HG03159 (cell line): ENCODE measurements around the gene MARCKS.

Source experiments
- ATAC-seq: cut with Tn5 transposase; IDR thresholded peaks from one replicate; pipeline ENCODE4 v1.9.1; 2021; ENCODE audit warnings: mild to moderate bottlenecking, moderate library complexity; ENCODE audit not compliant: unreplicated experiment

MARCKS gene

DNA sequence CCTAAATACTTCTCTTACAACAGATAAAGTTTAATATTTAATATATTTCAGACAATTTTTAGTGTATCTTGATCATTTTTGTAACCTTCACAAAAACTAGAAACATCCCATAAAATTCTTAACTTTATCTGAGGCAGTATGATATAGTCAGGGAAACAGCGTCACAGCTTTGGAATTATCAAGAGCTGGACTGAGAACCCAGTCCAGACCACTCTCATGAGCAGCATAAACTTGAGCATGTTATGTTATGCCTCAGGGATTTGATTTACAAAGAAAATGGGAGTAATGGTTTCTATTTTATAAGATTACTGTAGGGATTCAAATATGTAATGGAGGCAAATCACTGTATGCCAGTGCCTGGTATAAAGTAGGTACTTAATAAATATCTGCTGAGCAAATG is 8.3 kb upstream of the MARCKS start:
- ATAC-seq = no peak

GRCh38 chr6:113853252-113853651 is 3.9 kb upstream of the MARCKS start:
- no peak for ATAC-seq

GRCh38 chr6:113854531-113855499 is 2.3 kb upstream of the MARCKS start:
- no peak for ATAC-seq

DNA sequence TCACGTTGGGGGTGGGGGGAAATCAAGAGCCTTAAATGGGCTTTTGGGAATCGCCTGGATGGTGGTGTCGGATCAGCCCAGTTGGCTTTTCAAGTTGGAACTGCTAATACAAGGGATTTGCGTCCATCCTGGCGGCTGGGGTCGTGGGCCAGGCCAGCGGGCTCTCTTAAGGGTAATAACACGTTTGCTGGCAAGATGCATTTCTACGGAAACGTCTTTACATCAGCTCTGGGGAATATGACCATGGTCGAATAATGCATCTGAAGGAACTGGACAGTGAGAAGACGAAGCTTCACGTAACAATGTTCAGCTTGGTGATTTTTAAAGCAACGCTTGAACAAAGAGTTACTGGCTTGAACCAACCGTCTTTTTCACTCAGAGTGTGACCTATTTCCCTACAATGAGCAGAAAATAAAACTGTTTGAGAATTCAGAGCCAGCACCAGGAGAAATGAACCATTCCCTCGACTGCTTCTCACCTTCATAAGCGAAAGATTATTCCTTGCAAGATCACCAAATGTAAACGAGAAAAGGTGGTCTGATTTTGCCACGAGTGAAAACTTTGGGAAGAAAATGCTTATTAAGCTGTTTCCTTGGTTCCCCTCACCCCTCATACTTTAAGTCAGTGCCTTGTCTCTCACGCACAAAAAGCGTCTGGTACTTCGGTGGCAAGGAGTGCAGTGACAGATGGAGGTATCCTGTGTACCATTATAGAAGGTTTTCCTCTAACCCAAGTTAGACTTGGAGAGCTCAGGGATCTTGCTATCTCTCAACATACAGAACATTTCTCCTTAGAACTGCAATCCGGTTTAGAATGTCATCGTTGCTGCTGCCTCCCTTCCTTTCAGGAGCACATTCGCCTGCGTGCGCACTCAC is 1.4 kb upstream of the MARCKS start:
- ATAC-seq = no peak

GRCh38 chr6:113856375-113856624 is 845 bp upstream of the MARCKS start:
- ATAC-seq = no peak

GRCh38 chr6:113857556-113858479 is 673 bp downstream of the MARCKS start:
- no peak for ATAC-seq

DNA sequence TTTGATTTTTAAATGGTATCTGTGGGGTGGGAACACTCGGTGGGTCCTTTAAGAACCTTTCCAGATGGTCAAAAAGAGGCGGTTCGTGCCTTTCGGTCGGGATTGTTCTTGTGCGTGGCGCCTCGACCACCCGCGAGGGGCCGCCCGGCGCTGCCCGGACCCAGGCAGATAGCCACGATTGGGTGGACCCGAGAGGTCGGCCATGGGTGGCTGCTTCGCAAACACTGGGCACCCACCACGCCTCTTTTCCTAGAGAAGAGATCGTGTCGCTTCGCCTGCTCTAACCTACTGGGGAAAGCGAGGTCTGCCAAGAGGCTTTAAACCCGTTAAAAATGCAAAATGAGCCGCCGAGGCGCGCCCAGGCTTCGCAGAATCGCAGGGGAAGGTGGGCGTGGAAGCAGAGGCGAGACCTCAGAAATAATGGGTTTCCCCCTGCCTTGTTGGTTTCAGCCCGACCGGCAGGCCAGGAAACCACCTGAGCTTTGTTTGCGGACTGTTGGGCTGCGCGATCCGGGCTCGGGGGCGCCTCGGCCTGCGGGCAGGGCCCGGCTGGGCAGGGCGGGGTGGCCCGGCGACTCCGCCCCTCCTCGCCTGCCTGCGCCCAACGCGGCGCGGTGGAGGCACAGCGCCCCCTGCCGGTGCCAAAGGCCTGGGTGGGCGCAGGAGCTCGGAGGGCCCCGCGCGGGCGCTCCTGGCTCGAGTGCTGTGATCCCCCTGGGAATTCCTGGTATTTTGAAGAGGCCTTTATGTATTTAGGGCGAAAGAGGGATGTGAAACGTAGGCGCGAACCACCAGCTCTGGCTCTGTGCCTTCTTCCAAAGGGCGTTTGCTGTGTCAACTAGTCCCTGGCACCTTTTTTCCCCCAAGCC is 1.6 kb downstream of the MARCKS start:
- peak; percentile 83 for ATAC-seq

DNA sequence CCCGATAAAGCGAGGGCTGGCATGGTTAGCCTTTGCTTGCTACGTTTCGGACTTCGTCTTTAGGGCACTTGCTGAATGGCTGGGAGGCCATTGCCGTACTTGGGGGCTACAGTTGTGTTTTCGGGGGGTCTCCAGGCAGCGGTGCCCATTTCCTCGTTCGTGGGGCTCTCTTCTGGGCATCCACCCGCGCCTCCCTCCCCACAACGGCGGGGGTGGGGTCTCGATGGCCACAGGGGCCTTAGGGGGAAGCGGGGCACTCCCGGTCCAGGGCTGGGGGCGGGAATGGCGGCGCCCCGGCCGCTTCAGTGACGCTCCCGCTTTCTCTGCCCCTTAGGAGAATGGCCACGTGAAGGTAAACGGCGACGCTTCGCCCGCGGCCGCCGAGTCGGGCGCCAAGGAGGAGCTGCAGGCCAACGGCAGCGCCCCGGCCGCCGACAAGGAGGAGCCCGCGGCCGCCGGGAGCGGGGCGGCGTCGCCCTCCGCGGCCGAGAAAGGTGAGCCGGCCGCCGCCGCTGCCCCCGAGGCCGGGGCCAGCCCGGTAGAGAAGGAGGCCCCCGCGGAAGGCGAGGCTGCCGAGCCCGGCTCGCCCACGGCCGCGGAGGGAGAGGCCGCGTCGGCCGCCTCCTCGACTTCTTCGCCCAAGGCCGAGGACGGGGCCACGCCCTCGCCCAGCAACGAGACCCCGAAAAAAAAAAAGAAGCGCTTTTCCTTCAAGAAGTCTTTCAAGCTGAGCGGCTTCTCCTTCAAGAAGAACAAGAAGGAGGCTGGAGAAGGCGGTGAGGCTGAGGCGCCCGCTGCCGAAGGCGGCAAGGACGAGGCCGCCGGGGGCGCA is 2.4 kb downstream of the MARCKS start:
- ATAC-seq = no peak

GRCh38 chr6:113860181-113860955 is 3.2 kb downstream of the MARCKS start:
- ATAC-seq = no peak

- no peak for ATAC-seq
Measured at GRCh38 chr6:113862112-113862511, 5.0 kb downstream of the MARCKS start.

DNA sequence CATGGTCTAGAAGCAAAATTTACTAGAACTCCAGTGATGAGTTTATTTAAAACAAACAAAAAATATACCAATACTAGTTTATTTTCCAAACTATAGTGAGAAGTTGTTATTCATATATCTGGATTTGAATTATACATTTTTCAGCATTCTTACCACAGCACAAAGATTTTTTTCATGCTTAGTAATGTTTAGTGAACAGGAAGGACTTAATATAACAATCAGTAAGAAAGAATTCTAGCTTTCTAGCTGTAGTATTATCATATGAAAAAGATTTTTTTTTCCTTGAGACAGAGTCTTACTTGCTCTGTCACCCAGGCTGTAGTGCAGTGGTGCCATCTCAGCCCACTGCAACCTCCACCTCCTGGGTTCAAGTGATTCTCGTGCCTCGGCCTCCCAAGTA is 13.8 kb downstream of the MARCKS start:
- no peak for ATAC-seq

GRCh38 chr6:113871975-113872374 is 14.8 kb downstream of the MARCKS start:
- no peak for ATAC-seq

- ATAC-seq = peak; percentile 97
Measured at GRCh38 chr6:113873043-113873667, 16.0 kb downstream of the MARCKS start.

DNA sequence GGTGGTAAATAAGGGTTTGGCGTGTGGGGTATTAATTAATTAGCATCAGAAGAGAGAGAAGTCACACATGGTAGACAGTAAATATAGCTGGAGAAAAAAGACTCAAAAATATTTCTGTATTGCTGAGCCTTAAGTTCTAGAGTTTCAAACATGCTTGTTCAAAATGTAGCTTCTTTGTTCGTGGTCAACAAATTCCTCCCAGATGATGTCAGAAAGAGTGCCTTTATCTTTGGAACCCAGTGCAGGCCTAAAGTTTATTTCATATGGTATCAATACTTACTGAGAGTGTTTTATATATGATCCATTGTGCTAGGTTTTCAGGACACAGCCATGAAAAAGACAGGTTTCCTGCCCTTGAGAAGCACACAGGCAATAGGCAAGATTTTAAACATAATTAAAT is 18.3 kb downstream of the MARCKS start:
- ATAC-seq = no peak

- ATAC-seq = no peak
Measured at GRCh38 chr6:113876695-113877094, 19.6 kb downstream of the MARCKS start.

DNA sequence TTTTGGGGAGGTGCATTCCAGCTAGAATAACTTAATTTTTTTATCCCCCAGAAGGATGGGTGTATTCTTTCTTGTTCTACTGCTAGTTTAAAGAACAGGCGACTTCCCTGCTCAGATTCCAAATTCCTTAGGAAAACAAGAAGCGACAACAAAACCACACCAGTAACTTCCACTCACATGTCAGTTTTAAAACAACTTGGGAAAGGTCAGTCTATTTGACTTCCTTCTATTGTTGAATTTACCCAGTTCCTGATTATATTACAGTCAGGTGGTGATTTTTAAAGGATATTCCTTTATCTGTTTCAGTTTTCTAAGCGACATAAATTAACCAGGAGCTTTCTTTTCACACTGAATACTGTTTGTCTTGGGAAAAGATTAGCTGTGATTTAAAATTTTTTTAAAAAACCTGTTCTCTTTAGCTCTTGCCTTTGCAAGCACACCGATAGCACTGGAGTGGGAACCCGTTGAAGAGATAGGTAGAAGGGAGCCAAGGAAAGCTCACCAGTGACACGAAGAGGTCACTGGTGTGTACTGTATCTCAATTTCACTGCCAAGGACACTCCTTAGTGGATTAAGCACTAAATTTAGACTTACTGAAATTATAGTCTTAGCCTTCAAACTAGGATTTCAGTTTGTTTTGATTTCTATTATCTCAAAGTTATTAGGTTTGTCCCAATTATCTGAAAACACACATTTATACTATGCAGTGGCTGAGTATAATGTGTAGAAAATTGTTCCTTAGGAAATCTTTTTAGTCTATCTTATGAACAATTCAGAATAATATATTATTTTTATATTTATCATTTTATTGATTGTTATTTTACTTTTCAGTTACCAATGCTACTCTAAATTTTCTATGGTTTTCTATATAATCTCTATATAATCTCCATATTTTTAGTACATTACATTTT is 22.3 kb downstream of the MARCKS start:
- peak; percentile 100 for ATAC-seq

GRCh38 chr6:113881478-113881980 is 24.4 kb downstream of the MARCKS start:
- no peak for ATAC-seq
